ENCODE measurements around the gene IDUA. TPM values are rescaled to one million over a fixed set of nuclear protein-coding genes. Genes with fewer than 3 reads are reported as not detected.

The IDUA gene
- total RNA-seq, 1 experiment from 2014 or later: 46.6 TPM

- no peaks in the 10 kb centered on the region; the same call in 1 of the 2 replicates for H4K20me1 ChIP-seq (ENCODE audit: insufficient read depth)
- BruUV-seq (replicated peaks): TSS peak; percentile 8
- DNase-seq: peak in 1 of 2 experiments; percentile 38
- intact Hi-C loops (cut with micrococcal nuclease; ENCODE audit: unreplicated experiment): no loop called here
- POLR2A ChIA-PET (ENCODE audit: unreplicated experiment): no interaction called here
- CTCF ChIA-PET: no interaction called here
- no peak for TF ChIP-seq CTCF (conservative IDR thresholded peaks at IDR 0.05)
- TF ChIP-seq EZH2 (IDR thresholded peaks at IDR 0.05; ENCODE audit: low read depth): no peak
- peak overlapping the region; percentile 87 for H2AFZ ChIP-seq
- H3K4me3 ChIP-seq: peak overlapping the region; percentile 62
- no peaks in the 10 kb centered on the region; the same call in 1 of the 2 replicates for H3K79me2 ChIP-seq (ENCODE audit: low read depth)
- H3K9me2 ChIP-seq (ENCODE audit: insufficient read depth): no peaks in the 10 kb centered on the region
- peaks cover 36% of the 10 kb centered on the region; the same call in 1 of the 2 replicates for H3F3A ChIP-seq (ENCODE audit: insufficient read depth, low read depth)
- H3K9me3 ChIP-seq (ENCODE audit: insufficient read depth, low read depth): no peaks in the 10 kb centered on the region
- H3K27ac ChIP-seq: no peak overlapping the region
- H3K4me2 ChIP-seq: peak overlapping the region; percentile 92
- H3K36me3 ChIP-seq (ENCODE audit: low read depth): no peaks in the 10 kb centered on the region
- H3K4me1 ChIP-seq (replicated peaks; ENCODE audit: insufficient read depth): peaks cover 5% of the 10 kb centered on the region; the same call in 1 of the 2 replicates
- peaks cover 11% of the 10 kb centered on the region; the same call in 1 of the 2 replicates for H3K27me3 ChIP-seq (ENCODE audit: insufficient read depth, low read depth)
Measured at GRCh38 chr4:1008840-1009541, 22.1 kb downstream of the IDUA start.

- peak overlapping the region; percentile 55; the same call in 1 of the 2 replicates for H3K27ac ChIP-seq
- H3K4me2 ChIP-seq: peak overlapping the region; percentile 97
- H3F3A ChIP-seq (ENCODE audit: insufficient read depth, low read depth): peaks cover 36% of the 10 kb centered on the region; the same call in 1 of the 2 replicates
- POLR2A ChIA-PET (ENCODE audit: unreplicated experiment): no interaction called here
- peaks cover 11% of the 10 kb centered on the region; the same call in 1 of the 2 replicates for H3K27me3 ChIP-seq (ENCODE audit: insufficient read depth, low read depth)
- H3K9me3 ChIP-seq (ENCODE audit: insufficient read depth, low read depth): no peaks in the 10 kb centered on the region
- TF ChIP-seq EZH2 (IDR thresholded peaks at IDR 0.05; ENCODE audit: low read depth) (no peak), CTCF (conservative IDR thresholded peaks at IDR 0.05) (no peak)
- no peaks in the 10 kb centered on the region for H3K36me3 ChIP-seq (ENCODE audit: low read depth)
- H3K79me2 ChIP-seq (ENCODE audit: low read depth): no peaks in the 10 kb centered on the region; the same call in 1 of the 2 replicates
- H4K20me1 ChIP-seq (ENCODE audit: insufficient read depth): no peaks in the 10 kb centered on the region; the same call in 1 of the 2 replicates
- peaks cover 5% of the 10 kb centered on the region; the same call in 1 of the 2 replicates for H3K4me1 ChIP-seq (replicated peaks; ENCODE audit: insufficient read depth)
- H3K4me3 ChIP-seq: peak overlapping the region; percentile 90
- no TSS peak for BruUV-seq (replicated peaks)
- intact Hi-C loops (cut with micrococcal nuclease; ENCODE audit: unreplicated experiment): loop anchor here (5.0 kb wide), 2 partner anchors 238 to 338 kb away; partner anchors contain the start of genes CTBP1 and UVSSA
- DNase-seq: peak; percentile 48 to 71
- CTCF ChIA-PET: interaction anchor here (0.6 kb wide), 1 partner anchor 45 kb away, joined by 5 read pairs; no protein-coding TSS in a partner anchor
- H3K9me2 ChIP-seq (ENCODE audit: insufficient read depth): no peaks in the 10 kb centered on the region
- H2AFZ ChIP-seq: peak overlapping the region; percentile 87
Measured at GRCh38 chr4:1009542-1010394, 22.9 kb downstream of the IDUA start.
